GM21825 (cell line): Measurements from ENCODE around the gene MLPH.
A peak's percentile ranks its signal among the peaks of the same experiment; 100 is the strongest.

Source experiments
- ATAC-seq: cut with Tn5 transposase; IDR thresholded peaks from one replicate; pipeline ENCODE4 v1.9.1; 2021; ENCODE audit warnings: mild to moderate bottlenecking, moderate library complexity; ENCODE audit not compliant: unreplicated experiment

MLPH gene

DNA sequence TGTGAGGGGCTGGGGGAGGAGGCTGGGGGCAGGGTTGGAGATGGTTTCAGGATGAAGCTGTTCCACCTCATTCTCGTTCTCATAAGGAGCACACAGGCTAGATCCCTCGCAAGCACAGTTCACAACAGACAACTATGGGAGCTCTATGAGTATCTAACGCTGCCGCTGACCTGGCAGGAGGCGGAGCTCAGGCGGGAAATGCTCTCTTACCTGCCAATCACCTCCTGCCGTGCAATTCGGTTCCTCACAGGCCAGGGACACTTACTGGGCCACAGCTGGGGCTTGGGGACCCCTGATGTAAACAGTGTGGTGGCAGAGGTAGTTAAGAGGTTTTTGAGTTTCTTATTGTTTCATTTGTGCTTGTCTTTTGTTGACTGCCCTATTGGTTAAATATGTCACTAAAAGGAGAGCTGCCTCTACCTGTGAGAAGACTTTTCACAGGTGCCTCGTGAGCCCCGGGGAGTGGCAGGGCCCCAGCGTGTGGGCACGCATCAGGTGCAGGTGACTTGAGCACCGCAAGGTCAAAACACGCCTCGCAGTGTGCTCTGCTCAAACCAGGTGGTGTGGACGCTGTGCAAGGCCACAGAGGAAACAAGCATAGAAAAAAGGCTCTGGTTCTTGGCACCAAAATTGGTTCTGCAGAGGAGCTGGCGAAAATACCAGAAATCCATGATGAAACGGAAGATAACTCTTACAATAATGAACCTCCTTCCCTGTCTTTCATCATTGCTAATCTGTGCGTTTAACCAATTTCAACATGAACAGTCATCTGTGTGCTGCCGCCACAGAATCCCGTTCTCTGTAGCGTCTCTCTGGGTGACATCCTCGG, 10.2 kb downstream of the MLPH start:
- ATAC-seq = no peak

DNA sequence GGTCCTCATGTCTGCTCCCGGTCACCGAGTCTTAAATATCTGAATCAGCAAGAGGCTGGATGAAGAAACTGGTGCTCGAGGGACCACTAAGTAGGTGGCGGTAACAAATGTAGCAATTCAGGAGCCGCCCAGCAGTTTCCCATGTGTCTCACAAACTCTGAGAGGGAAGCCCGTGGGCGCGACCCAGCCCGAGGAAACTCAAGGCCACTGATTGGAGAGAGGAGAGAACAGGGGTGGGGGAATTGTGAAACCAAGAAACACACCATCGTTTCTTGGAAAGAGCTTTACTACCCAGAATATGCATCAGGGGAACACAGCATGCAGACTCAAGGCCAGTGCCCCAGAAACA, 10.8 kb downstream of the MLPH start:
- ATAC-seq = no peak

DNA sequence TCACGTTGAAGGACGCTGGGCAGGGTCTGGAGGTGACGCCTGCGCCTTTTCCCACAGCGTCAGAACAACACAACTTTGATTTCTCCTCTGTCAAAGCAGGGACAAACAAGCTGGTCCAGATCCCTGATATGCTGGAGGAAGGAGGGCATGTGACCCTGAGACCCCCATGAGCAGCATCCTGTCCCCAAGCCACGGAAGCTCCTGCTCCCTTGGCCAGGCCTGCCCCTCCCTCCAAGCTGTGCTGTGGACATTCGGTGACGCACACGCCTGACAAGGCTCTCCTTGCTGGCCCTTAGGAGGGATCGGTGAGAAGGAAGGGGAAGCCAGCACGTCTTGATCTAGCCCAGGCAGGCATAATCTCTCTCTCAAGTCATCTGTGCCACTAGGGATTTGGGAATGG, 11.3 kb downstream of the MLPH start:
- ATAC-seq = no peak

DNA sequence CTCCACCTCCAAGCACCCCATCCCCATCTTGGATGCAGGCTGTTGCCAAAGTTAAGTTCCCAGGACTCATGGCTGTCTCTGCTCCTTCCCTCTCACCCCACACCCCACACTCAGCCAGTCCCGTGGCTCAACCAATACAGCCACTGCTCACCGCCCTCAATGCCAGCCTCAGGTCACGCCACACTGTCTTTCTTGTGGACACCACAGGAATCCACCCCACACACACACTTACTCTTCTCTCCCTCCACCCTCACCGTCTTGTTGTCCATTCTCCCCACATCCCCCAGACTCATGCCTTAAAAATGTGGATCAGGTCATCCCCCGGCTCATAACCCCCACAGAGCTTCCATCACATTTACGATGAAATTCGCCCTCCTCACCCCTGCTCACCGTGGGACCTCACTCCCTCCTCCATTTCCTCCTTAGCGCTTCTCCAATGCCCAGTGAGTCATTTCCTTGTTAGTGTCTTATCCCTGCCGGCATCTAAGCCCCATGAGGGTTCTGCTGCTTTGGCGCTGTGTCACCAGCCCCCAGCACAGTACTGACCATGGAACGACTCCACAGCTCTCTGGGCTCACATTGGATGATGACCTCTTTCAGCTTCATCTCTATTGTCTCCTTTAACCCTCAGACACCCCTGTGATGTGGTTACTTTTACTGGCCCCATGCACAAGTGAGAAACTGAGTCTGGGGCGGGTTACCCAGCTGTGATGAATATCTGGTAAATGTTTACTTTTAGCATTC, 13.8 kb downstream of the MLPH start:
- ATAC-seq = no peak

DNA sequence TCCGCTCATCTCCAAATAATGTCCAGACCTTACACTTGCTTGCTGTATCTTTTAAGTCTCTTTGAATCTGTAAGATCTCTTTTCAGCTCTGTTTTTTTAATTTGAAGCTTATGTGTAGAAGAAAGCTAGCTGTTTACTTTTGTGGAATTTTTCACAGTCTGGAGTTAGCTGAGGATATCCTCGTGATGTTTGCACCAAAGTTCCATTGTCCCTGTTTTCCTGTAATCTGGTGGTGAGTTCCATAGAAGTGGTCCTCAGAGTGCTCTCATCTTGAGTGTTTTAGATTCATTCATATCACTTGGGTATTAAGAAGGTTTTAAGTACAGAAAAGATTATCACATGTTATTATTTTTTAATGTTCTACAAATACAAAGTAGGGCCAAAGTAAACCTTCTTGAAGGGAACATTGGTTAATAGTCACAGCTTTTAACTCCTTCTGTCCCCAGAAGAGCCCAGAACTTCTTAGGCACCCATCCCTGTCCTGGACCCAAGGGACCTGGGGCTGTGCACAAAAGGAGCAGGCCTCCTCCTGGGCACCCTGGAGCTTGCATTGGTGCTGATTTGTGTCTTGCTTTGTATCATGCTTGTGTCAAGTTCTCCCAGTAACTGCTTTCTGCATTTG, 15.0 kb downstream of the MLPH start:
- no peak for ATAC-seq

DNA sequence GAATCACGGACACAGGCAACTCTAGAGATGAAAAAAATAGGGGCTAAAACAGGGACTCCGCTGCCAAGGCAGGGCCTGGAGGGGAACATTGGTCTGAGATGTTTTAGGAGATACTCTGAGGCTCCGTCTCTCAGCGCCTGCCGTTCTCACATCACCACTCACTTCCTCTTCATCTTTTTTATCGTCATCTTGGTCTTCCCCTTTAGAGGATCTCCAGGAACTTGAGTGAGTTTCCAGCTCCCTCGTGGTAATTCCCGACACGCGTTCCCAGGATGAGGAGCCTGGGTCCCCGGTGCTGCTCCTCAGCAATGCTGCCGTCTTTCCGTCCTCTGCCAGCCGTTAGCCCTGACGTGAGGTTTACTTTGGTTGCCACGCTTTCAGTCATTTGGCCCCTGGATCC, 16.1 kb downstream of the MLPH start:
- no peak for ATAC-seq

DNA sequence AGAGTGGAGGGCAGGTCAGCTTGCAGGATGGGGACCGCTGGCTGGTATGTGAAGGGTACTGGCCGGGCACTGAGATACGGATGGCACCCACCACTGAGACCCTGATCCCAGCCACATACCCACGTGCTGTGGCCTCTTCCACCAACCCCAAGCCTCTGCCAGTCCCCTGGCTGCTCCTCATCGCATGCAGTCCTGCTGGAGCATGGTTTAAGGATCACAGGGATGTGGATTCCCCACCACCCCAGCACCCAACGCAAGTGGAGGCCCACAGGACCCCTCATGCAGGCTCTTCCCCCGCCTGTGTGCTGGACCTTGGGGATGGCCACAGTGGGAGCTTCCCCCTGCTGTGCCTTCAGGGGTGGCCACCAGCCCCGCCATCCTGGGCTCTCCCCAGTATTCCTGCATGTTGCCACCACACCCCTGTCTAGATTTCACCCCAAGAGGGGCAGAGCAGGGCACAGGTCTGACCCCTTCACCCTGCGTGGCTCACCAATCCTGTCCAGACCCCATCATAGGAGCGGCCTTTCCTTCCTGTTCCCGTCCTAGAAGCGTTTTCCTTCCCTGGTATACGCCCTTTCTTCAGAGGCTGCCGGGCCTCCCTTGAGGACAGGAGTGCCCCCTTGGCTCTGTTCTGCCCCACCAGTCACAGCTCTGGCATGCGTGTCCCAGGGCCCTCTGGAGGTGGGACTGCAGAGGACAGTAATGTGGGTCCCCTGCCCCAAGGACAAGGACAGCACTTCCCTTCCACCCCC, 18.3 kb downstream of the MLPH start:
- no peak for ATAC-seq

DNA sequence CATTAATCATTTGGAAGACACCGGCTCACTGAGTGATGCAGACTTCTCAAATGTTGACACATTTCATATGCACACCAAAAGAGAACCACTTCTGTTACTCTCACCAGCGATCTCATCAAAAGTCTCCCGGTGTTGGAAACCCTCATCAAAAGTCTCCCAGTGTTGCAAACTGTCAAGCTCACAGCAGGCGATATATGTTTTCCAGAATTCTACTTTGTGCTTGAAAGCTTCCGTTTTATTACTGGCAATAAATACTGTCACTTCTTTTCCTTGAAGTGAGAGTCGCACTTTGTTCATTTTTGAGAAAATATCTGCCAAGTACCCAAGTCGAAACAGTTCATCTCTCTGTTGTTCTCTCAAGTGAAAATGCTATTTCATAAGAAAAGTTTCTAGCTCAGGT, 20.5 kb downstream of the MLPH start:
- ATAC-seq = no peak

DNA sequence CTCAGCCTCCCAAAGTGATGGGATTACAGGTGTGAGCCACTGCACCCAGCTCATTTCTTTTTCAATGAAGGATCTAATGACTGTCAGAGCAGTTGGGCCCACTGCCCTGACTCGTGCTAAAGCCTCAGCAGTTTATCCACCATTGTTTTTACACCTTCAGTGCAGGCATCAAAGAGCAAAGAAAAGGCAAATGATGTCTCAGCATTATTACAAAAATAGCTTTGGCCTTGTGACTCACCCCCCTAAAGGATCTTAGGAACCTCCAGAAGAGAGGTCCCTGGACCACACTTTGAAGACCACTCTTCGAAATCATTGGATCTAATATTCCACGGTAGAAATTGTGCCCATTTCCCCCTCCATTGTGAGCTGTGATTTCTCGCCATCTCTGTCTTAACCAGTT, 21.3 kb downstream of the MLPH start:
- no peak for ATAC-seq

DNA sequence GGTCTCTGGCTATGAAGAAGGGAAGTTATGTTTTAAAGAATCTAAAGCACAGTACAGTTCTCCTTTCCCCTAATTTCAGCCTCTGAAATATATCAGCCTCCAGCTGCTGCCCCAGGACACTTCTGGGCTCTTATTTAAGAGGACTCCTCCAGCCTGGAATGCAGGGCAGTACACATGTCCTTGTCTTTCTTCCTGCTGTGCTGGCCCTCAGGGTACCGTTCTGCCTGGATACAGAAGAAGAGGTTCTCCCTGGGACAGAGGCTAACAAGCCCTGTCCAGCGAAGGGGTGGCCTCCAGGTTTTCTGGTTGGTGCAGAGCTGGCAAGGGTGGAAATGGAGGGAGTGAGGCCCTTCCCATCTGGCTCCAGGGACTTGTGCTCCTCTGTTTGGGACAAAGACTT, 22.1 kb downstream of the MLPH start:
- ATAC-seq = no peak

DNA sequence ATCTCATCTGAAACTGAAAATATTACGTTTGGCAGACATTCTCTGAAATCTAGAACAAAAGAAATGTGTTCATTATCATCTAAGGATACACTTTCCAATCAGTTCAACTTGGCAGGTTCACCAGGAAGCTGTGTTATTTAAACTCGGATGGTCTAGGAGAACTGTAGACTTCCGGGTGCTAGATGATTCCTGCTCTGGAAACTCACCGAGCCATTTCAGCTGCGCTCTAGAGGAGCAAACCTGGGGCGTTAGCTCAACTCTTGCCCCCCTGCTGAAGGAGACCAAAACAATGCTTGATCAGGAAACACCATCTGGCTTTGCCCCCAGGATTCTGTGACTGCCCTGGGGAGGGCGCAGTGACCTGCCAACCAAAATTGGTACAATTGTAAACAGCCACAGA, 22.9 kb downstream of the MLPH start:
- ATAC-seq = no peak

DNA sequence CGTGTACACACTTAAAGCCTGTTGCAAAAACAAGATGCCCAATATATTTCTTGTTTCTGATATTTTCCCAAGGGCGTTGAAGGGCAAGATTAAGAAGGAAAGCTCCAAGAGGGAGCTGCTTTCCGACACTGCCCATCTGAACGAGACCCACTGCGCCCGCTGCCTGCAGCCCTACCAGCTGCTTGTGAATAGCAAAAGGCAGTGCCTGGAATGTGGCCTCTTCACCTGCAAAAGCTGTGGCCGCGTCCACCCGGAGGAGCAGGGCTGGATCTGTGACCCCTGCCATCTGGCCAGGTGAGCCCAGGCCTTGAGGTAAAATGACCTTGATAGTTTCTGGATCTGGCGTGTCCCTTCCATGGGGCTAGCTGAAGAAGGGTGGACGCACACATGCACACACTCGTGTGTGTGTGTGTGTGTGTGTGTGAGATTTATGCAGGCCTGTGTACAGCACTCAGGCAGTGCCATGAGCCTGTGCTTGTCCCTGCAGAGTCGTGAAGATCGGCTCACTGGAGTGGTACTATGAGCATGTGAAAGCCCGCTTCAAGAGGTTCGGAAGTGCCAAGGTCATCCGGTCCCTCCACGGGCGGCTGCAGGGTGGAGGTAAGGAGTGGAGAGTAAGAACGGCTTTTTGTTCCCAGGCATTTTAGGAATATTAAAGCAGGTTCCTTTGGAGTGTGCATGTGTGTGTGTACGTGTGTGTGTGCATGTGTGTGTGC, 23.6 kb downstream of the MLPH start:
- ATAC-seq = no peak

DNA sequence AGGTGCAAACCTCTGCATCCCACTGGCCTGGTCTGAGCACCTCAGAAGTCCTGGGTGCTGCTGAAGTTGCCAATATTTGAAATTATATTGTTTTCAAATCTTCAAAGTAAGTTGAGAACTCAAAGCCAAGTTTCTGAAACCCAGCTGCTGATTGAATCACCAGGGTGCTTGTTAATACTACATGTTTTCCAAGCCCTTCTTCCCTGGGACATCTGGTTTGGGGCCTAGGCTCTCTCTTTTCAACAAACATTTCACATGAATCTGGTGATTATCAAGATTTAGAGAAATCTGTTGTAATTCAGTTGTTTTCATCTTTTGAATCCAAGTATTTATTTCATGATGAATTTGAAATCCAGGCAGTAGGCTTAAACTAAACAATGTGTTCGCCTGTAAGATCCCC, 24.4 kb downstream of the MLPH start:
- no peak for ATAC-seq

DNA sequence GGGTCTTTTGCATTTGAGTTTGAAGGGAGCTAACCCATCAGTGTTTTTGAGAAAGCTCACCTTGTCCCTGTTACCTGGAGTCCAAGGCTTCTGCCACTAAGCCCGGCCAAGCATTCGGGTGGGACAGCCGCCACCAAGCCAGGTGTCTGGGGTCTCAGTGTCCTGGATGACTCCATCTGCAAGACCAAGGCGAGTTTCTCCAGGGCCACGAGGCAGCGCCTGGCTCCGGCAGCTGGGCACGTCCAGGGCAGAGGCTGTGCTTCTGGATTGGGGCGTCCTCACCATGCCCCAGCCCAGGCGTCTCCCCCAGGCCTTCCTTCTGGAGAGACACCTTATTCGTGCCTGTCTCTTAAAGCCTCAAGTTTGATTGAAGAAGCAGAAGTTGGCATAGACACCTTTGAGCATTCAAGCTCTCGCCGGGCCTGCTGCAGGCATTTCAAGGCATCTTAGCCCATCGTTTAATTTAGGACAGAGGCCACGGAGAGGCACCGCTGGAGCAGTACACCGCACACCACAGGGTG, 24.9 kb downstream of the MLPH start:
- no peak for ATAC-seq

DNA sequence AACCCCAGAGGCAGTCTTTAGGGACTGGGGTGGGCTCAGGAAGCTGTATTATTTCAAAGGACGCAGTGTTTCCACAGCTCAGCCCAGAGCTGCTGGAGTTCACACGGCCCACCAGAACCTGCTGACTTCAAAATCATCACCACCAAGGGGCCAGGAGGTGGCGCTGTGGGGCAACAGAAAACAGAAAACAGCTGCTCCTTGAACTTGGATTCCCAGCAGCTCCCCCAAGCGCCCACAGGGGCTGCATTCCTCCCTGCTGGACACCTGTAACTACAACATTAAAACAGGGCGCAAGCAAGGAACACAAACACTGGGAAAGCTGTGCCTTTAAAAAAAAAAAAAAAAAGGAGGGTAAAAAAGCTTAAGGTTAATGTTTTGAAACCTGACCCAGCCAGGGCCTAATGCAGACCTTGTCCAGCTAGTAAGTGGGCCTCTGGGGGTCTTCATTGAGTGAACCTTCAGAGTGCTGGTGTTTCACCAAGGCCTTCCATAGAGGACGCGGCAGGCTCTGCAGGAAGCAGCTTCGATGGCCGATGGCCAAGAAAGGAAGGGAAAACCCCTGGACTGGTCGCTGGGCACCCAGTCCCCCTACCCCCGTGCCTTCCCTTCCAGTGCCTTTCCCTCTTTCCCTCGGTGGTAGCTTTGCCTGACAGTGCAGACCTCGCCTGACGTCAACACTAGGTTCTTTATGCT, 25.9 kb downstream of the MLPH start:
- peak; percentile 60 for ATAC-seq

DNA sequence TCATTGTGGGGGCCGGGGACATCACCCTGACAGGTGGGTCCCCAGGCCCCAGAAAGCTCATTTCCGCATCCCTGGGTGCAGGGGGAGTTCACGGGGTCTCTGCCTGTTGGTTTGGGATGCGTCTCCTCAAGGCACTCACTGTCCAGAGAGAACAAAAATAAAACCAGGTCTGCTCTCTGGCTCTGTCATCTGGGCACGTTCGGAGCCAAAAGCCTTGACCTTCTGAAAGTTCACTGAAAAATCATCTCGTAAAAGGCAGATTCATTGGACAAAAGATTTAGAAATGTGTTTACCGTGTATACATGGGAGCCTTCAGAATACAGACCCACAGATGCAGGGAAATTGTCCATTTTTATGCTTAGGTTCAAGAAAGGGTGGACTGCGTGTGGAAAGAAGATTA, 26.6 kb downstream of the MLPH start:
- ATAC-seq = no peak

DNA sequence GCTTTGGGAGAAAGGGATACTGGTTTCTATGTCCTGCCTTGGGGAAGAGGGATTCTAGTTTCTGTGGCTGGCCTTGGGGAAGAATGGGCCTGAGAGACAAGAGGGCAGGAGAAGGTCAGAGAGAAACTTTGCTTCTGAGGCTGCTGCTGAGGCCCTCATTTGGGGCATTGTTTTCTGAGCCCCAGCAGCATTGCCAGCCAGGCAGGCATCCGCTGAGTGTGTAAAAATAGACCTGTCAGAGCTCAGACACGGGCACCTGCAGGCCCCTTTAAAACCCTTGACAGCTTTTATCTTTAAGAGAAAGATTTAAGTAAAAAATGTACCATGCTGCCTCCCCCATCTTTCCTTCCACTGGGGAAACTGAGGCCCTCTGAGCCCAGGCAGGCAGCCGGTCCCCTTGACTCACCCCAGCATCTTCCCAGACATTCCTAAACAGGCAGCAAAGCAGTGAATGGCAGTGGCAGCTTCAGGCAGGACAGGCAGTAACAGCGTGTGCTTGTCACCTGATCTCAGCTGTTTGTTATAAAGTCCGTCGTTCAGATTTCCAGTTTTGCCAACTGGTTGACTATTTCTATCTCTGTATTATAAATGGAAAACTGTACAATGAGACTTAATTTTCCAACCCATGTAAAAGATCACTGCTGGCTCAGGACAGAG, 27.6 kb downstream of the MLPH start:
- no peak for ATAC-seq

DNA sequence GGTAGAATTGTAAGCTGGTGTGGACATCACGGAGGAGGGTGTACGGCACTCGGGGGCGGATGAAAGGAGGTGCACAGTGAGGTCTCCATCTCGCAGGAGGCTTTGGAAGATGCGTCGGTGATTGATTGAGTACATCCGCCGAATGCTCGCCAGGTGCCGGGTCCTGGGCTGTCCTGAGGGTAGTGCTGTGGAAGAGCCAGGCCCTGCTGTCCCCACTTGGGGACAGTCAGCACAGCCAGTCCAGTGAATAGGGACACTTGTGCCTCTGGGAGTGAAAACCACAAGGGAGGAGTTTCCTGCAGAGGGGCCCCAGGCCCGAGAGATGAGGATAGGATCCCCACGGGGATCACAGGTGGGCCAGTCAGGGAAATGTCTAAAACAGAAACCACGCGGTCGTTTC, 28.1 kb downstream of the MLPH start:
- ATAC-seq = no peak

DNA sequence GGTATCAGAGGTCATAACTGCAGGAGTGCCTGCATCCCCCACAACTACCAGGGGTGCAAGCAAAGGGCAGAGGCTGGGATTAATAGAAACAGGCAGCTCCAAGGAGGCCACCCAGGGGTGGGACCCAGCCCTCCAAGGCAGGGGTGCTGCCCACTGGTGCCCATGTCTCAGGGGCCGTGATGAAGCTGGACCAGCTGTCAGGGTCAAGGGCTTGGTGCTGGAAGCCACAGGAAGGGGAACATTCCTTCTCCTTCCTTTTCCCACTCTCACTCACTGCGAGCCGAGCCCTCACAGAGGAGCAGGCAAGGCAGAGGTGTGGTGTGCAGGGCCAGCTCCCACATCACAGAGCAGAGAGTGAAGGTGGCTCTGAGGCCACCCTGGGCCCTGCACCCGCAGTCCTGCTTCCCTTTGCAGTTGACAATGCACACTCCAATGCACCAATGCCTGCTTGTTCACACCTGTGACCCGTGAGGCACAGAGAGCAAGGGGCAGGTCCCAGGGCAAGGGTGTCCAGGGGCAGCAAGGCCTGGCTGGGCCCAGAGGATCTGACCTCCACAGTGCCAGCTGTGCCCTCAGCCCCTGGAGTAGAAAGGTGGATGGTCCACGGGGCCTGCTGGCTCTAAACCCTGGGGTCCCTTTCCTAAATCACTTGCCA, 28.7 kb downstream of the MLPH start:
- ATAC-seq = no peak
